ENCODE data around the gene PAK6.

PAK6 gene

DNA sequence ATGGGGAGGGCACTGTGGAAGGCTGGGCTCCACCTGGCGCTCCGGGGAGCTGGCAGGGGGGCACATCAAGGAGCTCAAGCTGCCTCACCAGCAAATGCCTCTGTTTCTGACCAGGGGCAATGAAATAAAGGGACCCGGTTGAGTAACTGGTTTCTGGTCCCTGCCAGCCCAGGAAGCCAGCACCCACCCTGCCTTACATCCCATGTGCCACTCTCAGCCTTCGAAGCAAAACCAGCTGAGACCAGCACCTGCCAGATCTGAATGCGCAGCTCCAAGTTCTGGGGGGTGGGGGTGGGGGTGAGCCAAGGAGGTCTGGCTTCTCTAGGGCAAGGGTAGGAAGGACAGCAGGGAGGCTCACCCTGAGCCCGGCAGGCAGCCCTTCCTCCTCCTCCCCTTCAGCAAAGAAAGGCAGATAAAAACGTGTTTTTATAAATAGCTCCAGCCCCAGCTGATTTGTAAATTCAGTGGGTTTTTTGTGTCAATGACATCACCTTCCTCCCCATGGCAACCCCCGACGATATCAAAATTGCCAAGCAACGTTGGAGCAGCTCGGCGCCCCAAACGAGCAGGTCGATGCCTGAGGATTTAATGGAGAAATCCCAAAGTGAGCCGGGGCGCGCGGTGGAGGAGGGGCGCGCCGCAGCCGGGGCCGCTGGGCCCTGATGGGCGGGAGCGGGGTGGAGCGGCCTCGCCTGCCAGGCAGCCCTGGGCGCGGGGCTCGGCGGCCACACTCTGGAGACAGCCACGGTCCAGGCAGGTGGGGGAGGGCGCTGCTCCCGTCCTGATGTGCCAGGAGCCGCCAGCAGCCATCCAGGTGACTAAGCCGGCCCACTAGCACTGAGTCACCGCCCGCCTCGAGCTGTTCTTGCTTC is at the start of gene PAK6:
Gene PAK6 (plus strand): TSS at position 532 of the 872 bp plus-strand sequence. CDS start 25,723 bp downstream, outside the sequence.
- no peak for DNase-seq (ENCODE audit: low read depth)
- H3K4me3 ChIP-seq (ENCODE audit: control insufficient read depth, low read depth, low read length): peak within 1 kb of the TSS; percentile 32
- TF ChIP-seq, protein P1, sequence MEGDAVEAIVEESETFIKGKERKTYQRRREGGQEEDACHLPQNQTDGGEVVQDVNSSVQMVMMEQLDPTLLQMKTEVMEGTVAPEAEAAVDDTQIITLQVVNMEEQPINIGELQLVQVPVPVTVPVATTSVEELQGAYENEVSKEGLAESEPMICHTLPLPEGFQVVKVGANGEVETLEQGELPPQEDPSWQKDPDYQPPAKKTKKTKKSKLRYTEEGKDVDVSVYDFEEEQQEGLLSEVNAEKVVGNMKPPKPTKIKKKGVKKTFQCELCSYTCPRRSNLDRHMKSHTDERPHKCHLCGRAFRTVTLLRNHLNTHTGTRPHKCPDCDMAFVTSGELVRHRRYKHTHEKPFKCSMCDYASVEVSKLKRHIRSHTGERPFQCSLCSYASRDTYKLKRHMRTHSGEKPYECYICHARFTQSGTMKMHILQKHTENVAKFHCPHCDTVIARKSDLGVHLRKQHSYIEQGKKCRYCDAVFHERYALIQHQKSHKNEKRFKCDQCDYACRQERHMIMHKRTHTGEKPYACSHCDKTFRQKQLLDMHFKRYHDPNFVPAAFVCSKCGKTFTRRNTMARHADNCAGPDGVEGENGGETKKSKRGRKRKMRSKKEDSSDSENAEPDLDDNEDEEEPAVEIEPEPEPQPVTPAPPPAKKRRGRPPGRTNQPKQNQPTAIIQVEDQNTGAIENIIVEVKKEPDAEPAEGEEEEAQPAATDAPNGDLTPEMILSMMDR (IDR thresholded peaks at IDR 0.05; ENCODE audit: control insufficient read depth, insufficient read depth, low read depth, low read length, missing control alignments): no peak

DNA sequence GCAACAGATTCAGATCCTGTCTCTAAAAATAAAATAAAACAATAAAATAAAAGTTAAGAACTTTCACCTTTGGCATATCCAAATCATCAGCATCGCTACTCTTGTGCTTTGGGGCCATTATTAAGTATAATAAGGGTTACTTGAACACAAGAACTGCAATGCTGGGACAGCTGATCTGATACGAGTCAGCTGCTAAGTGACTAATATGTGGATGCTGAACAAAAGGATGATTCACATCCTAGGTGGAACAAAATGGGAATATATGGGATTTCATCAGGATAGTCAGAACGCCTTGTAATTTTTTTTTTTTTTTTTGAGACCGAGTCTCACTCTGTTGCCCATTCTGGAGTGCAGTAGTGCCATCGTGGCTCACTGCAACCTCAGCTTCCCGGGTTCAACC is 48.3 kb upstream of the PAK6 start:
- DNase-seq (ENCODE audit: low read depth): no peak
- H3K4me3 ChIP-seq (ENCODE audit: control insufficient read depth, low read depth, low read length): no peak overlapping the region
- TF ChIP-seq, protein P1 (IDR thresholded peaks at IDR 0.05; ENCODE audit: control insufficient read depth, insufficient read depth, low read depth, low read length, missing control alignments): no peak

DNA sequence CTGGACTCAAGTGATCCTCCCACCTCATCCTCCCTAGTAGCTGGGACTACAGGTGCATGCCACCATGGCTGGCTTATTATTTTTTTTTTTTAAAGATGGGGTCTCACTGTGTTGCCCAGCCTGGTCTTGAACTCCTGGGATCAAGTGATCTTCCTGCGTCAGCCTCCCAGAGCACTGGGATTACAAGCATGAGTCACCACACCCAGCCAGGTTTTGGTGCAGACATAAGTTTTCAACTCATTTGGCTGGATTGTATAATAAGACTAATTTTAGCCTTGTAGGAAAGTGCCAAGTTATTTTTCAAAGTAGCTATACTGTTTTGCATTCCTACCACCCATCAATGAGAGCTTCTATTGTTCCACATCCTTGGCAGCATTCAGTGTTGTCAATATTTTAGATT is 45.9 kb upstream of the PAK6 start:
- no peak overlapping the region for H3K4me3 ChIP-seq (ENCODE audit: control insufficient read depth, low read depth, low read length)
- TF ChIP-seq, protein P1 (IDR thresholded peaks at IDR 0.05; ENCODE audit: control insufficient read depth, insufficient read depth, low read depth, low read length, missing control alignments): no peak
- DNase-seq (ENCODE audit: low read depth): no peak

DNA sequence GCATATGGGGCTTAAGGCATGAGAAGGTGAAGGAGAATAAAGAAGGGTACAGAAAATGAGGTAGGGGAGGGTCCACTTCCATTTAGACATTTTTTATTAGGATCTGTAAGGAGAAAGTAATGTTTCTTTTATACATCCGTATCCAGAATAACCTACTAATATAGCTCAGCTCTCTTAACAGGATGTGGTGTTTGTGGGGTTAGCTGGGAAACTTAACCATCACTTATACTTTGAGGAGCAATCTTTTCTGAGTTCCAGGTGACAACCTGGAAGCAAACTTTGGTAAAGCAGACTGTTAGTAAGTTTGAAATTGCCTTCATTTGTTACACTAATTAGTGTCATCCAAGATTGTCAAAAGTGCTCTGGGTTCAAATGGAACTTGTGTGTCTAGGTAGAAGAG is 41.4 kb upstream of the PAK6 start:
- DNase-seq (ENCODE audit: low read depth): no peak
- TF ChIP-seq, protein P1 (IDR thresholded peaks at IDR 0.05; ENCODE audit: control insufficient read depth, insufficient read depth, low read depth, low read length, missing control alignments): no peak

DNA sequence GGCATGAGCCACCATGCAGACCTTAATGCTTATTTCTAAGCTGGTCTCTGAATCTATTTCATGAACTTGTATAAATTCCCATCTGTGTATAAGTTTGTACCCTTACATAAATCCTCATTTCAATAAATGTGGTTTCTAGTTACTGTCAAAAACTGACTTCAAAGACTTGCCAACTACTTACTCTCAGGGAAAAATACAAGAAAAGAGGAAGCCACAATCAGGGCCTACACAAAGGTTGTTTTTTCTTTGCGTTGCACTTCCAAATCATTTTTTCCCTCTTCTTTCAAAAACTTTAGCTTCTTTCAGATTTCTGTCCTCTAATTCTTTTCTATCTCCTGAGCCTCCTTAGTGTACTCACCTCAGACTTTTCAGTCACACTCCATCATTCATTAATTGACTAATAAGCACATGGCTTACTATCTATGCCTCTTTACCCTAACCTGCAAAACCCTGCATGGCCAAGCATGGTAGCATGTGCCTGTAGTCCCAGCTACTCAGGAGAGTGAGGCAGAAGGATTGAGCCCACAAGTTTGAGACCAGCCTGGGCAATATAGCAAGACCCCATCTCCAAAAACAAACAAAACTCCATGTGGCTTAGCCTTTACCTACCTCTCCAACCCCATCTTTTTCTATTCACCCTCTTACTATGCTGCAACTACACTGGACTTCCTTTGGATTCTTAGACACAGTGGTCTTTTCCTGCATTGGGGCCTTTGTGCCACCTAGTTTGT is 40.3 kb upstream of the PAK6 start:
- no peak for DNase-seq (ENCODE audit: low read depth)
- H3K4me3 ChIP-seq (ENCODE audit: control insufficient read depth, low read depth, low read length): no peak overlapping the region
- TF ChIP-seq, protein P1 (IDR thresholded peaks at IDR 0.05; ENCODE audit: control insufficient read depth, insufficient read depth, low read depth, low read length, missing control alignments): no peak

More for the DNA sequence above, 41.4 kb upstream of the PAK6 start:
- no peak overlapping the region for H3K4me3 ChIP-seq (ENCODE audit: control insufficient read depth, low read depth, low read length)

DNA sequence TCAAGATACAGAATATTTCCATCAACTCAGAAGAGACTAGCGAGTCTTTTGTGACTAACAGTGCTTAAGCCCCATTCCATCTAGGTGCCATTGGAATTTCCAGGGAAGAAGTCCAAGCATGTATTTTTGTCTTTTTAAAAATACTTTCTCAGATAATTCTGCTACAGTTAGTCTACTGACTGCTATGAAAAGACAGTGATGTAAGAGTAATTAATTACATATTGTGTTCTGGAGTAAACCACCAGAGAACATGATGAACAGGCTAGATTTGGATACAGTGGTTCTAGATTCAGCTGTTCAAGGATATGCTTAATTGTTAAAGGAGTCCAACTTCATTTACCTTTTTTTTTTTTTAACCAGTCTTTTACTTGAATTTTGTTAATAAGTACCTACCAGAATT is 34.8 kb upstream of the PAK6 start:
- DNase-seq (ENCODE audit: low read depth): no peak
- no peak overlapping the region for H3K4me3 ChIP-seq (ENCODE audit: control insufficient read depth, low read depth, low read length)
- TF ChIP-seq, protein P1 (IDR thresholded peaks at IDR 0.05; ENCODE audit: control insufficient read depth, insufficient read depth, low read depth, low read length, missing control alignments): no peak

All from AG09309 (cell line).